CD4-positive, CD25-positive, alpha-beta regulatory T cell (primary cell): ENCODE data around the gene NDUFB5. TPM values are rescaled to one million over a fixed set of nuclear protein-coding genes. Genes with fewer than 3 reads are reported as not detected.

Experiments
- ATAC-seq, 2 donors: fragments of 150-1000 bp; cut with Tn5 transposase; one replicate each; pipeline ENCODE4 v1.10.0; 2021; ENCODE audit warnings: low read depth in 2 of 2, moderate number of reproducible peaks in 2 of 2, moderate library complexity in 1 of 2
- DNase-seq, 3 donors: peaks; one replicate each; pipeline versions ENCODE4 v3.0.0 to v3.0.0-alpha.2; 2012 to 2022; ENCODE audit warnings: mixed read lengths in 1 of 3
- H3K27ac ChIP-seq: one replicate; pipeline ENCODE4 v1.7.0; 2013; ENCODE audit warnings: mild to moderate bottlenecking, low read length; ENCODE audit not compliant: insufficient read depth, poor library complexity, severe bottlenecking
- H3K27me3 ChIP-seq: one replicate; pipeline ENCODE4 v1.7.0; 2013; ENCODE audit warnings: low read length; ENCODE audit not compliant: control insufficient read depth, insufficient read depth
- H3K36me3 ChIP-seq: one replicate; pipeline ENCODE4 v1.7.0; 2013; ENCODE audit warnings: mild to moderate bottlenecking, low read length, moderate library complexity; ENCODE audit not compliant: control insufficient read depth, insufficient read depth
- H3K4me1 ChIP-seq: 2 replicates; pipeline ENCODE4 v1.7.0; 2013; ENCODE audit warnings: mild to moderate bottlenecking, low read length; ENCODE audit not compliant: insufficient read depth, control insufficient read depth, poor library complexity, severe bottlenecking
- H3K4me3 ChIP-seq: one replicate; pipeline ENCODE4 v1.7.0; 2013; ENCODE audit warnings: low read depth, mild to moderate bottlenecking, low read length, moderate library complexity
- H3K9me3 ChIP-seq, 2 experiments: 1 replicate in 1 of 2; 2 replicates in 1 of 2; pipeline ENCODE4 v1.7.0; 2013; ENCODE audit warnings: low read length in 2 of 2, mild to moderate bottlenecking in 1 of 2, moderate library complexity in 1 of 2; ENCODE audit not compliant: control insufficient read depth in 2 of 2
- H3K27ac Mint-ChIP-seq, 3 donors: one replicate each; pipeline ENCODE4 v1.8.0; 2020 to 2022; ENCODE audit warnings: mild to moderate bottlenecking in 3 of 3, mixed read lengths in 3 of 3, moderate library complexity in 2 of 3
- H3K27me3 Mint-ChIP-seq: one replicate; pipeline ENCODE4 v1.8.0; 2022; ENCODE audit warnings: mild to moderate bottlenecking, mixed read lengths
- H3K36me3 Mint-ChIP-seq: one replicate; pipeline ENCODE4 v1.8.0; 2020; ENCODE audit warnings: mixed read lengths
- H3K4me1 Mint-ChIP-seq, 4 donors: one replicate each; pipeline ENCODE4 v1.8.0; 2020 to 2022; ENCODE audit warnings: mixed read lengths in 4 of 4, mild to moderate bottlenecking in 1 of 4
- H3K4me3 Mint-ChIP-seq, 4 donors: one replicate each; pipeline ENCODE4 v1.8.0; 2020 to 2022; ENCODE audit warnings: mild to moderate bottlenecking in 4 of 4, mixed read lengths in 4 of 4, moderate library complexity in 3 of 4
- H3K9me3 Mint-ChIP-seq, 7 donors: one replicate each; pipeline ENCODE4 v1.8.0; 2020 to 2022; ENCODE audit warnings: mixed read lengths in 7 of 7, mild to moderate bottlenecking in 3 of 7, moderate library complexity in 2 of 7
- polyA plus RNA-seq, 4 donors: library from polyadenylated mRNA; unstranded; fragments of 300-500 nt; fragmentation: Illumina TruSeq; gene quantifications; one replicate each; pipeline ENCODE4 v1.2.3, GENCODE V29; 2021
- total RNA-seq: library from RNA; stranded (reverse); gene quantifications from one replicate; pipeline ENCODE4 v1.2.3, GENCODE V29; 2022

The NDUFB5 gene
- total and polyA plus RNA-seq, 5 donors from 2014 or later: 35.2 to 111 (median 87.5) TPM

- Histone ChIP-seq H3K36me3 (no peaks in the 10 kb centered on the region), H3K27me3 (no peaks in the 10 kb centered on the region), H3K4me3 (no peak overlapping the region), H3K27ac (no peak overlapping the region), H3K4me1 (peaks cover 20% of the 10 kb centered on the region), H3K9me3 (no peaks in the 10 kb centered on the region)
- H3K27me3 Mint-ChIP-seq: peaks cover 16% of the 10 kb centered on the region
- no peaks in the 10 kb centered on the region for H3K36me3 Mint-ChIP-seq
- ATAC-seq (no peak), DNase-seq (no peak)
- no peak overlapping the region for H3K27ac Mint-ChIP-seq
- no peaks in the 10 kb centered on the region for H3K9me3 Mint-ChIP-seq
- peaks cover 13 to 37% (median 26%) of the 10 kb centered on the region in 4 donors for H3K4me1 Mint-ChIP-seq
- peak overlapping the region; percentile 75 to 98 (median 94) for H3K4me3 Mint-ChIP-seq
Observed at GRCh38 chr3:179655236-179655635, 50.6 kb downstream of the NDUFB5 start.

DNA sequence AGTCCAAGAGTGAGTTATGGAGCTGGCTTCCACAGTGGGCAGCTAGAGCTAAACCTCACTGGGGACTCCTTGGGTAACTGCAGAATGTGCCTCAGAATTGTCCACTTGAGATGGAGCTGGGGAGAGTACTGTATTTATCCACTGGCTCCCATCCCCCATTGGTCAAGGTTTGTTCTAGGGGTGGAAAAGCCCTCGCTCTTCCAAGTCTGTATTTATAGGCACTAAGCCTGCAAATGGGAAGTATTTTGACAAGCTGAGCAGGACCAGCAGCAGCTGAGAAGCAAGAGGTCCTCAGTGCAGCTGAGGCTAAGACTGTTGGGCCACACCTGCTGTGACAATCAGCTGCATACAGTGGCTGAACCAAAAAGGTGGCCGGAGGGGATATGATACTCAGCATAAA, 54.0 kb downstream of the NDUFB5 start:
- Mint-ChIP-seq H3K36me3 (no peaks in the 10 kb centered on the region), H3K27ac (no peak overlapping the region), H3K4me3 (peak overlapping the region in 1 of 4 donors; percentile 32), H3K9me3 (no peaks in the 10 kb centered on the region), H3K4me1 (peaks cover 9 to 30% (median 21%) of the 10 kb centered on the region in 4 donors), H3K27me3 (no peaks in the 10 kb centered on the region)
- H3K9me3 ChIP-seq: no peaks in the 10 kb centered on the region
- H3K4me1 ChIP-seq: peaks cover 10% of the 10 kb centered on the region
- no peak overlapping the region for H3K4me3 ChIP-seq
- no peak overlapping the region for H3K27ac ChIP-seq
- H3K27me3 ChIP-seq: no peaks in the 10 kb centered on the region
- ATAC-seq: no peak
- no peaks in the 10 kb centered on the region for H3K36me3 ChIP-seq
- DNase-seq: no peak

- H3K9me3 ChIP-seq: no peaks in the 10 kb centered on the region
- peaks cover 0 to 33% (median 12%) of the 10 kb centered on the region in 4 donors for H3K4me1 Mint-ChIP-seq
Observed at GRCh38 chr3:179660872-179661271, 56.3 kb downstream of the NDUFB5 start.

DNA sequence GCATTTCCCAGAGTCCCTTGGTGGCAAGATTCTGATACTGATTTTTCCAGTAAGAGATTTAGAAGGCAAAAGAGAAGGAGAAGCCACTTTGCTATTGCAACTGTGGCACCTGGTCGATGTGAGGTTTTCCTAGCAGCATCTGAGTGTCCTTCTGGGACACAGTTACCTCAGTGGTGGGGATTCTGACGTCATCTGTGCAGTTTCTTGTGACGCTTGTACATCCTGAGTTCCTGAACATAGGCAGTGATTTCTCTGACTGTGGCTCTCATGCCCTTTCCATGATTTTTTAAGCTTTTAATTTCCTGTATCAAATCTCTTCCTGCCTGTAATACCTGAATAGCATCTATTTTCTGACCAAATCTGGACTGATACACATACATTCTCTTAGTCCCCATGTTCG, 57.2 kb downstream of the NDUFB5 start:
- ATAC-seq (no peak), DNase-seq (no peak)
- no peak overlapping the region for H3K4me3 ChIP-seq
- peaks cover 3% of the 10 kb centered on the region for H3K36me3 Mint-ChIP-seq
- no peak overlapping the region for H3K27ac ChIP-seq
- peaks cover 0 to under 1% (median 0%) of the 10 kb centered on the region in 7 donors for H3K9me3 Mint-ChIP-seq
- no peaks in the 10 kb centered on the region for H3K4me1 ChIP-seq
- no peaks in the 10 kb centered on the region for H3K27me3 ChIP-seq
- H3K4me3 Mint-ChIP-seq: no peak overlapping the region
- H3K9me3 ChIP-seq: no peaks in the 10 kb centered on the region
- H3K36me3 ChIP-seq: no peaks in the 10 kb centered on the region
- no peaks in the 10 kb centered on the region for H3K27me3 Mint-ChIP-seq
- peak overlapping the region in 2 of 3 donors; percentile 7 to 66 for H3K27ac Mint-ChIP-seq
- H3K4me1 Mint-ChIP-seq: peaks cover 0 to 29% (median 10%) of the 10 kb centered on the region in 4 donors

More at GRCh38 chr3:179660872-179661271, 56.3 kb downstream of the NDUFB5 start:
- Mint-ChIP-seq H3K9me3 (no peaks in the 10 kb centered on the region), H3K27me3 (no peaks in the 10 kb centered on the region), H3K36me3 (peaks cover 3% of the 10 kb centered on the region), H3K4me3 (no peak overlapping the region), H3K27ac (no peak overlapping the region)
- Histone ChIP-seq H3K4me1 (no peaks in the 10 kb centered on the region), H3K4me3 (no peak overlapping the region), H3K27ac (no peak overlapping the region), H3K36me3 (no peaks in the 10 kb centered on the region), H3K27me3 (no peaks in the 10 kb centered on the region)
- DNase-seq (no peak), ATAC-seq (no peak)

- ATAC-seq: no peak
- no peaks in the 10 kb centered on the region for H3K4me1 ChIP-seq
Observed at GRCh38 chr3:179663093-179663492, 58.5 kb downstream of the NDUFB5 start.

GRCh38 chr3:179666030-179666429, 61.4 kb downstream of the NDUFB5 start:
- no peaks in the 10 kb centered on the region for H3K36me3 ChIP-seq
- Mint-ChIP-seq H3K4me3 (no peak overlapping the region), H3K27me3 (no peaks in the 10 kb centered on the region), H3K27ac (peak overlapping the region in 2 of 3 donors; percentile 57 to 91), H3K36me3 (peaks cover 9% of the 10 kb centered on the region), H3K9me3 (peaks cover 0 to 2% (median 0%) of the 10 kb centered on the region in 7 donors), H3K4me1 (peaks cover 0 to 20% (median 15%) of the 10 kb centered on the region in 4 donors)
- no peak overlapping the region for H3K4me3 ChIP-seq
- ATAC-seq (no peak), DNase-seq (no peak)
- H3K4me1 ChIP-seq: no peaks in the 10 kb centered on the region
- no peaks in the 10 kb centered on the region for H3K27me3 ChIP-seq
- no peaks in the 10 kb centered on the region for H3K9me3 ChIP-seq
- H3K27ac ChIP-seq: no peak overlapping the region

More at GRCh38 chr3:179663093-179663492, 58.5 kb downstream of the NDUFB5 start:
- Mint-ChIP-seq H3K9me3 (peaks cover 0 to 2% (median 0%) of the 10 kb centered on the region in 7 donors), H3K36me3 (peaks cover 3% of the 10 kb centered on the region), H3K27me3 (no peaks in the 10 kb centered on the region), H3K4me3 (no peak overlapping the region), H3K27ac (no peak overlapping the region), H3K4me1 (peaks cover 0 to 28% (median 10%) of the 10 kb centered on the region in 4 donors)
- no peak for DNase-seq
- Histone ChIP-seq H3K27ac (no peak overlapping the region), H3K4me3 (no peak overlapping the region), H3K27me3 (no peaks in the 10 kb centered on the region), H3K9me3 (no peaks in the 10 kb centered on the region), H3K36me3 (no peaks in the 10 kb centered on the region)

DNA sequence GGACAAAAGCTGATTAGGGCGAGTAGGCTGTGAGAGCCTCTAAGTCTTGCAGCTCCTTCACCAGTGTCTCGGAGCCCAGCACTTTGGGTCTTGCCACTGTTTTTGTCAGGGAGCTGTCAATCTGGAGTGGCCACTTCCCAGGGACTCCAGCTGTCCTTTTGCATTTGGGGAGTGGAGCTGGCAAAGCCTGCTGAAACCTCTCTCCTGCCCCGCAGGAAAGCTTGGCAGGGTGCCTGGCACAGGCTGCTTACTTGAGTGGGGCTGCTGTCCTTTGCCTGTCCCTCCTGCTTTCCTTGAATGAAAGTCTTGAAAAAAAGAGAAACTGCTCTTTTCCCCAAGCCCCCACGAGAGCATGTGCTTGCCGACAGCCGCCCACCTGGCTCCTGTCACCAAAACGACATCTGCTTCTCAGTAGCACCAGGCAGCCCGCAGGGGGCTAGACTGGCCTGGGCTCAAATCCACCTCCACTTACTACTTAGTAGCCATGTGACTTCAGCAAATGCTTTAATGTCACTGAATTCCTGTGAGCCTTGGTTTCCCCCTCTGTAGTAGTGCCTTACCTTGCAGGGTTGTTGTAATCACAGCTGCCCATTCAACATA, 61.9 kb downstream of the NDUFB5 start:
- H3K4me1 Mint-ChIP-seq: peaks cover 0 to 20% (median 15%) of the 10 kb centered on the region in 4 donors
- H3K36me3 Mint-ChIP-seq: peaks cover 9% of the 10 kb centered on the region
- peak overlapping the region in 1 of 3 donors; percentile 57 for H3K27ac Mint-ChIP-seq
- peaks cover 0 to 2% (median 0%) of the 10 kb centered on the region in 7 donors for H3K9me3 Mint-ChIP-seq
- no peaks in the 10 kb centered on the region for H3K27me3 ChIP-seq
- no peaks in the 10 kb centered on the region for H3K9me3 ChIP-seq
- no peak for DNase-seq
- H3K4me3 Mint-ChIP-seq: no peak overlapping the region
- no peaks in the 10 kb centered on the region for H3K27me3 Mint-ChIP-seq
- no peak overlapping the region for H3K4me3 ChIP-seq
- H3K27ac ChIP-seq: no peak overlapping the region
- no peaks in the 10 kb centered on the region for H3K36me3 ChIP-seq
- no peak for ATAC-seq
- H3K4me1 ChIP-seq: no peaks in the 10 kb centered on the region

- no peaks in the 10 kb centered on the region for H3K4me1 ChIP-seq
Observed at GRCh38 chr3:179668429-179668828, 63.8 kb downstream of the NDUFB5 start.

More at GRCh38 chr3:179668429-179668828, 63.8 kb downstream of the NDUFB5 start:
- DNase-seq: no peak
- no peaks in the 10 kb centered on the region for H3K9me3 ChIP-seq
- Mint-ChIP-seq H3K4me3 (no peak overlapping the region), H3K36me3 (peaks cover 9% of the 10 kb centered on the region), H3K27ac (no peak overlapping the region), H3K27me3 (no peaks in the 10 kb centered on the region), H3K9me3 (peaks cover 0 to 2% (median 0%) of the 10 kb centered on the region in 7 donors), H3K4me1 (peaks cover 0 to 18% (median 9%) of the 10 kb centered on the region in 4 donors)
- no peak overlapping the region for H3K27ac ChIP-seq
- no peaks in the 10 kb centered on the region for H3K36me3 ChIP-seq
- ATAC-seq: no peak
- H3K27me3 ChIP-seq: no peaks in the 10 kb centered on the region
- no peak overlapping the region for H3K4me3 ChIP-seq
